Parathyroid adenoma (tissue), 2 donors: Measurements from ENCODE around the gene ARHGAP4.

ENCODE experiments used
- H2AFZ ChIP-seq: fragments of 300-600 bp; sonication (generic); one replicate; pipeline ENCODE4 v1.7.0; 2017; ENCODE audit warnings: antibody characterized with exemption, mild to moderate bottlenecking
- H3K27ac ChIP-seq: fragments of 300-600 bp; sonication (generic); one replicate; pipeline ENCODE4 v1.7.0; 2017
- H3K27me3 ChIP-seq: fragments of 300-600 bp; sonication (generic); one replicate; pipeline ENCODE4 v1.7.0; 2017; ENCODE audit warnings: low read length; ENCODE audit not compliant: control insufficient read depth, insufficient read depth
- H3K36me3 ChIP-seq: fragments of 300-600 bp; sonication (generic); one replicate; pipeline ENCODE4 v1.7.0; 2017; ENCODE audit warnings: low read length; ENCODE audit not compliant: control insufficient read depth, insufficient read depth
- H3K4me1 ChIP-seq: fragments of 300-600 bp; sonication (generic); one replicate; pipeline ENCODE4 v1.7.0; 2017; ENCODE audit warnings: control low read depth
- H3K4me2 ChIP-seq: fragments of 300-600 bp; sonication (generic); one replicate; pipeline ENCODE4 v1.7.0; 2017; ENCODE audit warnings: low read length
- H3K4me3 ChIP-seq: fragments of 300-600 bp; sonication (generic); one replicate; pipeline ENCODE4 v1.7.0; 2017; ENCODE audit warnings: low read depth, low read length
- H3K79me2 ChIP-seq: fragments of 300-600 bp; sonication (generic); one replicate; pipeline ENCODE4 v1.7.0; 2017; ENCODE audit warnings: control low read depth
- H3K9ac ChIP-seq: fragments of 300-600 bp; sonication (generic); one replicate; pipeline ENCODE4 v1.7.0; 2017; ENCODE audit warnings: mild to moderate bottlenecking
- H3K9me3 ChIP-seq: fragments of 300-600 bp; sonication (generic); one replicate; pipeline ENCODE4 v1.7.0; 2017; ENCODE audit warnings: low read length; ENCODE audit not compliant: control insufficient read depth
- CTCF ChIP-seq: fragments of 300-600 bp; sonication (generic); IDR thresholded peaks from one replicate; pipeline ENCODE4 v1.7.0; 2017; ENCODE audit warnings: antibody characterized with exemption, mild to moderate bottlenecking
- donor health status: primary hyperparathyroidism.

ARHGAP4 gene

GRCh38 chrX:153907456-153907855 is 18.6 kb downstream of the ARHGAP4 start:
- no peaks in the 10 kb centered on the region for H3K27me3 ChIP-seq
- H3K27ac ChIP-seq: no peak overlapping the region
- H3K4me3 ChIP-seq: no peak overlapping the region
- no peaks in the 10 kb centered on the region for H3K9me3 ChIP-seq
- H2AFZ ChIP-seq: no peak overlapping the region
- no peak for TF ChIP-seq CTCF
- H3K4me1 ChIP-seq: no peaks in the 10 kb centered on the region
- no peaks in the 10 kb centered on the region for H3K36me3 ChIP-seq
- no peaks in the 10 kb centered on the region for H3K79me2 ChIP-seq
- H3K4me2 ChIP-seq: no peak overlapping the region
- H3K9ac ChIP-seq: no peak overlapping the region

GRCh38 chrX:153906126-153906917 is 19.7 kb downstream of the ARHGAP4 start:
- Histone ChIP-seq H3K4me1 (no peaks in the 10 kb centered on the region), H3K27ac (no peak overlapping the region), H3K27me3 (no peaks in the 10 kb centered on the region), H3K9me3 (no peaks in the 10 kb centered on the region), H3K36me3 (no peaks in the 10 kb centered on the region), H3K4me3 (no peak overlapping the region), H3K79me2 (no peaks in the 10 kb centered on the region), H3K4me2 (no peak overlapping the region), H3K9ac (no peak overlapping the region), H2AFZ (no peak overlapping the region)
- no peak for TF ChIP-seq CTCF

DNA sequence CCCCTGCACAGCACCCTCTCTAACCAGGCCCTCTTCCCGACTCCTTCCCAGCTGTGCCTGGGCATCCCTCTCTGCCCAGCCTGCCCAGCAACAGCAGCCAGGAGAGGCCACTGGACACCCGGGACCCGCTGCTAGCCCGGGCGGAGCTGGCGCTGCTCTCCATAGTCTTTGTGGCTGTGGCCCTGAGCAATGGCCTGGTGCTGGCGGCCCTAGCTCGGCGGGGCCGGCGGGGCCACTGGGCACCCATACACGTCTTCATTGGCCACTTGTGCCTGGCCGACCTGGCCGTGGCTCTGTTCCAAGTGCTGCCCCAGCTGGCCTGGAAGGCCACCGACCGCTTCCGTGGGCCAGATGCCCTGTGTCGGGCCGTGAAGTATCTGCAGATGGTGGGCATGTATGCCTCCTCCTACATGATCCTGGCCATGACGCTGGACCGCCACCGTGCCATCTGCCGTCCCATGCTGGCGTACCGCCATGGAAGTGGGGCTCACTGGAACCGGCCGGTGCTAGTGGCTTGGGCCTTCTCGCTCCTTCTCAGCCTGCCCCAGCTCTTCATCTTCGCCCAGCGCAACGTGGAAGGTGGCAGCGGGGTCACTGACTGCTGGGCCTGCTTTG is 20.5 kb downstream of the ARHGAP4 start:
- Histone ChIP-seq H3K4me1 (no peaks in the 10 kb centered on the region), H3K4me2 (no peak overlapping the region), H3K9ac (no peak overlapping the region), H3K27me3 (no peaks in the 10 kb centered on the region), H2AFZ (no peak overlapping the region), H3K36me3 (no peaks in the 10 kb centered on the region), H3K27ac (no peak overlapping the region), H3K79me2 (no peaks in the 10 kb centered on the region), H3K9me3 (no peaks in the 10 kb centered on the region), H3K4me3 (no peak overlapping the region)
- no peak for TF ChIP-seq CTCF

DNA sequence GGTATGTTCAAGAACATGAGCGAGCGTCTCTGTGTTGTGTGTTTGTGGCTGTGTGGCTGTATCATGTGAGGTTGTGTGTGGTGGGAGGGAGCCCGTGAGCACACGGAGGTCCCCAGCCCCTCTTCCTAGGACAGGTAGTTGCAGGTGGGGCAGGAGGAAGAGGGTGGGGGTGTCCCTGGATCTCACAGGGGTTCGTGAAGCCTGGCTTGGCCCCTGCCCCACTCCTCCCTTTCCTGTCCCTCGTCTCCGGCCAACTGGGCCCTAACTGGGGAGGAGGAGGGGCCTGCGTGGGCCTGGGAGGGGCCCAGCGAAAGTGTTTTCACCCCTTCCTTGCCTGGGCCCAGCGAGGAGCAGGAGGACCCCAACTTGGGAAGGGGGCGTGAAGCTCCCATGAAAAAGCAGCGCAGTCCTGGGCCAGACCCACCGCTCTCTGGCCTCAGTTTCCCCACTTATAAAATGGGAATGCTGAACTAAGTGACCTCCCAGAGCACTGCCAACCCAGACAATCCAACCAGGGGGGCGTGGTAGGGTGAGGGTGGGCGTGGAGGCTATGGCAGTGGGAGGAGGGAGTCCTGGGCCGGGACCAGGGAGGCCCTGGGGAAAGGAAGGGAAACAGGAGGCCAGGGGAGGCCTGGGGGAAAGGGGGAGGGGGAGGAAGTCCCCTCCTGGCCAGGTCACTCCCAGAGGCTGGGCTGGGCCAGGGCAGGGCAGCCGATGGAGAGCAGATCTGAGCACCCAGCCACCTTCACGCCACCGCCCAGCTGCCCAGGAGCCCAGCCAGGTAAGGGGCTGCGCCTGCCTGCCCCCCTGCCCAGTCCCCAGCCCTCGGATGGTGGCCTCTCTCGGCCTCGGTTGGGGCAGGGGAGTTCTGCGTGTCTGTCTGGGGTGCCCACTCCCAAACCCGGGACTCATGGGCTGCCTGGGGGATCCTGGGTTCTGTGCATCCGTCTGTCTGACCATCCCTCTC is 21.8 kb downstream of the ARHGAP4 start, which contains the start of gene AVPR2:
AVPR2 (plus strand) TSS at position 683 of the 967 bp plus-strand sequence. CDS start 473 bp downstream, outside the sequence.
- Histone ChIP-seq H2AFZ (no peak within 1 kb of the TSS), H3K79me2 (no peaks in the 10 kb centered on the region), H3K27ac (no peak within 1 kb of the TSS), H3K4me2 (no peak within 1 kb of the TSS), H3K36me3 (no peaks in the 10 kb centered on the region), H3K4me1 (no peaks in the 10 kb centered on the region), H3K9ac (no peak within 1 kb of the TSS), H3K9me3 (no peaks in the 10 kb centered on the region), H3K27me3 (no peaks in the 10 kb centered on the region), H3K4me3 (no peak within 1 kb of the TSS)
- TF ChIP-seq CTCF: no peak
